ENCODE measurements around the gene METTL13. TPM values are rescaled to one million over a fixed set of nuclear protein-coding genes. Genes with fewer than 3 reads are reported as not detected.

METTL13 gene
- total RNA-seq, 4 donors from 2014 or later: 19.9 to 23.8 (median 22.7) TPM

DNA sequence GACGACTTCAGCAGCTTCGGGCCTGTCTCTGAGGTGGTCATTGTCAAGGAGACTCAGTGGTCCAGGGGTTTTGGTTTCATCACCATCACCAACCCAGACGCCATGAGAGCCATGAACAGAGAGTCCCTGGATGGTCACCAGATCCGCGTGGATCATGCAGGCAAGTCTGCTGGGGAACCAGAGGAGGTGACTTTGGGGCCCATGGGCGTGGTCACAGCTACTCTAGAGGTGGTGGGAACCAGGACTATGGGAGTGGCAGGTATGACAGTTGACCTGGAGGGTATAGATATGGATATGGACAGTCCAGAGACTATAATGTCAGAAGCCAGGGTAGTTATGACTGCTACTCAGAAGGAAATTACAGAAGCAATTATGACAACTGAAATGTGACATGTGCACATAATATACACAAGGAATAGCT, 19.3 kb upstream of the METTL13 start:
- H3K4me3 ChIP-seq (replicated peaks in 1 of 3): no peak overlapping the region
- H3K27me3 ChIP-seq: no peaks in the 10 kb centered on the region
- H3K9me3 ChIP-seq: no peaks in the 10 kb centered on the region
- H3K4me1 ChIP-seq: no peaks in the 10 kb centered on the region
- no peak overlapping the region for H3K27ac ChIP-seq
- H3K36me3 ChIP-seq: no peaks in the 10 kb centered on the region
- TF ChIP-seq POLR2A (IDR thresholded peaks at IDR 0.05): no peak
- TF ChIP-seq, protein P1, sequence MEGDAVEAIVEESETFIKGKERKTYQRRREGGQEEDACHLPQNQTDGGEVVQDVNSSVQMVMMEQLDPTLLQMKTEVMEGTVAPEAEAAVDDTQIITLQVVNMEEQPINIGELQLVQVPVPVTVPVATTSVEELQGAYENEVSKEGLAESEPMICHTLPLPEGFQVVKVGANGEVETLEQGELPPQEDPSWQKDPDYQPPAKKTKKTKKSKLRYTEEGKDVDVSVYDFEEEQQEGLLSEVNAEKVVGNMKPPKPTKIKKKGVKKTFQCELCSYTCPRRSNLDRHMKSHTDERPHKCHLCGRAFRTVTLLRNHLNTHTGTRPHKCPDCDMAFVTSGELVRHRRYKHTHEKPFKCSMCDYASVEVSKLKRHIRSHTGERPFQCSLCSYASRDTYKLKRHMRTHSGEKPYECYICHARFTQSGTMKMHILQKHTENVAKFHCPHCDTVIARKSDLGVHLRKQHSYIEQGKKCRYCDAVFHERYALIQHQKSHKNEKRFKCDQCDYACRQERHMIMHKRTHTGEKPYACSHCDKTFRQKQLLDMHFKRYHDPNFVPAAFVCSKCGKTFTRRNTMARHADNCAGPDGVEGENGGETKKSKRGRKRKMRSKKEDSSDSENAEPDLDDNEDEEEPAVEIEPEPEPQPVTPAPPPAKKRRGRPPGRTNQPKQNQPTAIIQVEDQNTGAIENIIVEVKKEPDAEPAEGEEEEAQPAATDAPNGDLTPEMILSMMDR (IDR thresholded peaks at IDR 0.05): no peak
- 81 to 86% methylated on average over 6 of the region's 6 CpGs for WGBS, 2 donors
- no peak for DNase-seq
- intact Hi-C loops (cut with DNase I): no loop called here

DNA sequence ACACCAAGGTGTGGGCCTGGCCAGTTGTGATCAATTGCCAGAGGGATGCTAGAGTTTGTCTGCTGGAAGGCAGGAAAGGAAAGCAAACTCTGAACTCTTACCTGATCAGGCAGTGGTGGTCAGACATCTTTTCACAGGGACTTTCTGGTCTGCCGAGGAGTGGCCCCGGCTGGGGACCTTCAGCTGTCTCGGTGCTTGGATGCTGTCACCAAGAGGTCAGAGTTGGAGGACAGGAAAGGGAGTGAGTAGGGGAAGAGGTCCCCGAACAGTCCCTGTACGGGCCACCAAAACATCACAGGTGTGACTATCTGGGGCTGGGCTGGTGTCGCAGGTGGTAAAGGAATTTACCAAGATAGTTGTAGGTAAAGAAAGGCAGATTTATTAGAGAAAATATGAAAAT, 17.7 kb upstream of the METTL13 start:
- TF ChIP-seq, protein P1 (IDR thresholded peaks at IDR 0.05): no peak
- TF ChIP-seq POLR2A (IDR thresholded peaks at IDR 0.05): no peak
- no peak for DNase-seq
- no peaks in the 10 kb centered on the region for H3K9me3 ChIP-seq
- no peaks in the 10 kb centered on the region for H3K36me3 ChIP-seq
- H3K27me3 ChIP-seq: no peaks in the 10 kb centered on the region
- H3K4me3 ChIP-seq (replicated peaks in 1 of 3): no peak overlapping the region
- 81 to 85% methylated on average over 6 of the region's 6 CpGs for WGBS, 2 donors
- intact Hi-C loops (cut with DNase I): no loop called here
- no peaks in the 10 kb centered on the region for H3K4me1 ChIP-seq
- no peak overlapping the region for H3K27ac ChIP-seq

DNA sequence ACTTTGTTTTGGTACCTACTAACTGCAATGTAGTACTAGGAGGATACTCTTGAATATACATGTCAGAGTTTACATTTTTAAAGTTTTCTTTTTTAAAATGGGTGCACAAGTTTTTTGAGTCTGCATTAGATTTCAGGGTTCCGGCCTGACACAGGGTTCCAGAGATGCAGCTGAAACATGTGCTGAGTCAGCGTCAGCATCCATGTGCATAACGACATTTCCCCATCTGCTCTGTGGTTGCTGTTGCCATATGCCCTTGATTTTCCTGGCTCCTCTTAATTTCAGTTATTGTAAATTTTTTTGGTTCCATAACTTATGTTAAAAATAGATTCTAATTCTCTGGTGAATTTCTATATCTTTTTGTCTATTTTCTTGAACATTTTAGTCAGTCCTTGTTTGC, 12.3 kb upstream of the METTL13 start:
- Histone ChIP-seq H3K4me1 (no peaks in the 10 kb centered on the region), H3K4me3 (replicated peaks in 1 of 3) (no peak overlapping the region), H3K27me3 (no peaks in the 10 kb centered on the region), H3K9me3 (no peaks in the 10 kb centered on the region), H3K36me3 (no peaks in the 10 kb centered on the region), H3K27ac (no peak overlapping the region)
- TF ChIP-seq POLR2A (IDR thresholded peaks at IDR 0.05): no peak
- TF ChIP-seq, protein P1 (IDR thresholded peaks at IDR 0.05): no peak
- 82 to 84% methylated on average over 3 of the region's 3 CpGs for WGBS, 2 donors
- no peak for DNase-seq
- intact Hi-C loops (cut with DNase I): no loop called here

DNA sequence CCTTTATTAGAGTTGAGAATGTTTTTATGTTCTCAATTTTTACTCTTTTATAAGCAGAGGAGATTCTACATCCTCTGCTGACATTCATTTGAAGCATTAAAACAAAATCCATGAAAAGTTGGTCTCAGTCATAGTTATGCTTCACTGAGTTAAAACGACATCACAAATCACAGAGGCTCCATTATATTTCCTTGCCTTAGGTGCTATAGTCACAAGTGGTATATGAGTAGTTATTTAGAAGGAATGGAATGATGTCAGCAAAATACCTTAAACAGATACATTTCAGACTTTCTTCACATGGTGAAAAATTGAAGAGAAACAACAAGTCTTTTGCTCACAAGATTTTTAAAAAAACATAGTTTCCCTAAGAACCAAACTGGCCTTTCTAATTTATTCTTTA, 11.7 kb upstream of the METTL13 start:
- H3K36me3 ChIP-seq: no peaks in the 10 kb centered on the region
- DNase-seq: no peak
- H3K9me3 ChIP-seq: no peaks in the 10 kb centered on the region
- no peak overlapping the region for H3K27ac ChIP-seq
- no peaks in the 10 kb centered on the region for H3K4me1 ChIP-seq
- WGBS, 2 donors: 17 to 45% methylated on average over 1 of the region's 1 CpG
- no peaks in the 10 kb centered on the region for H3K27me3 ChIP-seq
- no peak for TF ChIP-seq POLR2A (IDR thresholded peaks at IDR 0.05)
- TF ChIP-seq, protein P1 (IDR thresholded peaks at IDR 0.05): no peak
- H3K4me3 ChIP-seq (replicated peaks in 1 of 3): no peak overlapping the region
- intact Hi-C loops (cut with DNase I): no loop called here

DNA sequence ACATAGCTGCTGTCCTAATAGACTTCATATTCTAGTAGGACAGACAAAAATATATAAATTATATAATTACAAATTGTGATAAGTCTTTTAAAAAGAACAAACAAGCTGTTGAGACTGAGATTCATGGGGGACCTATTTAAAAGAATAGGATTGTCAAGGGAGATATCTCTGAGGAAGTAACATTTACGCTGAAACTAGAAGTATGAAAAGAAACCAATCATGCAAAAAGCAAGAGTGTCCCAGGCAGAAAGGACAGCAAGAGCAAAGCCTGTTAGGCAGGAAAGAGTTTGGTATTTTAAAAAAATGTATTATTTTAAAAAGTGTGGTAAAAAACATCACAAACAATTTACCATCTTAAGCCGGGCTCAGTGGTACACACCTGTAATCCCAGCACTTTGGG, 9.1 kb upstream of the METTL13 start:
- no peaks in the 10 kb centered on the region for H3K36me3 ChIP-seq
- H3K9me3 ChIP-seq: no peaks in the 10 kb centered on the region
- WGBS, 2 donors: 91 to 92% methylated on average over 2 of the region's 2 CpGs
- no peaks in the 10 kb centered on the region for H3K27me3 ChIP-seq
- no peaks in the 10 kb centered on the region for H3K4me1 ChIP-seq
- no peak for TF ChIP-seq POLR2A (IDR thresholded peaks at IDR 0.05)
- TF ChIP-seq, protein P1 (IDR thresholded peaks at IDR 0.05): no peak
- intact Hi-C loops (cut with DNase I): no loop called here
- DNase-seq: no peak
- no peak overlapping the region for H3K27ac ChIP-seq
- H3K4me3 ChIP-seq (replicated peaks in 1 of 3): no peak overlapping the region

Data from thyroid gland (tissue), 4 donors.